Keratinocyte (primary cell): ENCODE data around the gene ITIH6. TPM values are rescaled to one million over a fixed set of nuclear protein-coding genes. Genes with fewer than 3 reads are reported as not detected.

Source experiments
- DNase-seq: peaks from one replicate; pipeline ENCODE4 v3.0.0-alpha.2; 2011; ENCODE audit warnings: low read depth, missing footprints, low spot score
- FAIRE-seq: peaks from 2 replicates; lab custom pipeline; 2011; peaks lifted over from hg19 to GRCh38; lab: Jason Lieb, UNC
- H2AFZ ChIP-seq: 2 replicates; pipeline ENCODE4 v1.6.0; 2012; ENCODE audit warnings: low read length, control low read depth, inconsistent platforms; ENCODE audit not compliant: control insufficient read depth
- H3K27ac ChIP-seq: 2 replicates; pipeline ENCODE4 v1.5.1; 2011; ENCODE audit warnings: low read length; ENCODE audit not compliant: control insufficient read depth, insufficient read depth
- H3K27me3 ChIP-seq: 3 replicates; pipeline ENCODE4 v1.6.0; 2011; ENCODE audit warnings: low read length; ENCODE audit not compliant: control insufficient read depth, insufficient read depth; ENCODE audit errors: extremely low read depth
- H3K36me3 ChIP-seq, 2 experiments: 2 replicates in 1 of 2; 3 replicates in 1 of 2; pipeline ENCODE4 v1.5.1; 2011; ENCODE audit warnings: low read length in 2 of 2, mild to moderate bottlenecking in 1 of 2; ENCODE audit not compliant: control insufficient read depth in 2 of 2, insufficient read depth in 2 of 2; ENCODE audit errors: extremely low read depth in 1 of 2
- H3K4me1 ChIP-seq: 3 replicates; pipeline ENCODE4 v1.5.1; 2011; ENCODE audit warnings: low read length; ENCODE audit not compliant: control insufficient read depth, insufficient read depth; ENCODE audit errors: extremely low read depth
- H3K4me2 ChIP-seq: 3 replicates; pipeline ENCODE4 v1.6.0; 2011; ENCODE audit warnings: low read depth, low read length; ENCODE audit not compliant: control insufficient read depth, insufficient read depth; ENCODE audit errors: extremely low read depth
- H3K4me3 ChIP-seq, 3 experiments: fragments of 200-600 bp in 1 of 3; sonication (generic) in 1 of 3; 2 replicates in 2 of 3; 3 replicates in 1 of 3; pipeline ENCODE4 v1.5.1; 2011 to 2016; ENCODE audit warnings: low read length in 3 of 3, mild to moderate bottlenecking in 3 of 3, control low read depth in 2 of 3, inconsistent platforms in 1 of 3, low read depth in 1 of 3, mixed read lengths in 1 of 3, mixed run types in 1 of 3, moderate library complexity in 1 of 3; ENCODE audit not compliant: control insufficient read depth in 2 of 3, insufficient read depth in 2 of 3; ENCODE audit errors: extremely low read depth in 1 of 3
- H3K79me2 ChIP-seq: 2 replicates; pipeline ENCODE4 v1.6.0; 2012; ENCODE audit warnings: low read length; ENCODE audit not compliant: control insufficient read depth, insufficient read depth
- H3K9ac ChIP-seq: 3 replicates; pipeline ENCODE4 v1.6.0; 2011; ENCODE audit warnings: low read length; ENCODE audit not compliant: control insufficient read depth, insufficient read depth; ENCODE audit errors: extremely low read depth
- H3K9me1 ChIP-seq: 3 replicates; pipeline ENCODE4 v1.6.0; 2011; ENCODE audit warnings: low read length; ENCODE audit not compliant: control insufficient read depth, insufficient read depth; ENCODE audit errors: extremely low read depth
- H3K9me3 ChIP-seq: 2 replicates; pipeline ENCODE4 v1.5.1; 2012; ENCODE audit warnings: low read depth, low read length; ENCODE audit not compliant: control insufficient read depth
- H4K20me1 ChIP-seq: 3 replicates; pipeline ENCODE4 v1.6.0; 2011; ENCODE audit warnings: low read length; ENCODE audit not compliant: control insufficient read depth, insufficient read depth; ENCODE audit errors: extremely low read depth
- EZH2 ChIP-seq: IDR thresholded peaks from one replicate; pipeline ENCODE4 v1.6.1; 2012; ENCODE audit warnings: inconsistent platforms, mild to moderate bottlenecking, low read length, moderate library complexity
- dilution Hi-C: fragments of 300-500 bp; cut with MboI; formaldehyde crosslinking; loops from one replicate; pipeline ENCODE4 v1.7.0; 2020; ENCODE audit warnings: low sequenced_read_pairs; ENCODE audit not compliant: extremely low pct_ligation_motif_present
- polyA plus RNA-seq, 5 experiments: library from polyadenylated mRNA; depleted of rRNA in 3 of 5; stranded (reverse) in 3 of 5; stranded (forward) in 1 of 5; unstranded in 1 of 5; fragments of >200 nt; gene quantifications; 1 replicate in 1 of 5; 2 replicates in 3 of 5; 3 replicates in 1 of 5; pipeline versions ENCODE4 v1.2.1 to v1.2.3, GENCODE V29; 2011 to 2012; ENCODE audit warnings: missing spikeins in 2 of 5, low read depth in 1 of 5, low replicate concordance in 1 of 5
- TF ChIP-seq, protein P1 (sequence below), 3 experiments: IDR thresholded peaks in 1 of 3; conservative IDR thresholded peaks in 1 of 3; optimal IDR thresholded peaks in 1 of 3; 2 replicates in 2 of 3; 3 replicates in 1 of 3; pipeline versions ENCODE3 to v1.5.1; 2011; ENCODE audit warnings: low read length in 3 of 3, mild to moderate bottlenecking in 3 of 3, moderate library complexity in 2 of 3, control low read depth in 1 of 3, inconsistent platforms in 1 of 3; ENCODE audit not compliant: insufficient read depth in 2 of 3; ENCODE audit errors: extremely low read depth in 1 of 3

ITIH6 gene
- polyA plus RNA-seq, 1 donor (not counting 4 experiments of a cell fraction or from before 2014, with no cell fraction given), result not detected

DNA sequence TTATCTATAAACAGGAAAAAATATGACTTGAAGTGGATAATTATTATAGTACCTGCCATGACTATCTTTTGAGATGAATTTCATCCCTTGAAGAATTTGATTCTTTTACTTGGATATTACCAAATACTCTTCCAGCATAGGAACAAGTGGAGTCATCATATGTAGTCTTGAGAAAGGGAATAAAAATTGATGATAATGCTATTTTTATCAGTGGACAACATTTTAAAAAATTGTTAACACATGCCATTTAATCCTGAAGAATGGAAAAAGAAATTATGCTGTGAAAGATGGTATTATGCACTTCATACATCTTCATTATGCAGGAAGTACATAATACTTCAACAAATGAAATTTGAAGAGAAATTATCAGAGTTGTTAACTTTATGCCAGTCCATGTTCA lies 83.6 kb downstream of the ITIH6 start:
- Histone ChIP-seq H3K79me2 (no peaks in the 10 kb centered on the region), H3K9me1 (no peaks in the 10 kb centered on the region), H3K27me3 (no peaks in the 10 kb centered on the region), H3K9ac (no peak overlapping the region), H3K36me3 (no peaks in the 10 kb centered on the region), H3K4me3 (no peak overlapping the region), H3K4me1 (peaks cover 10% of the 10 kb centered on the region), H3K4me2 (no peak overlapping the region), H4K20me1 (no peaks in the 10 kb centered on the region), H3K9me3 (no peaks in the 10 kb centered on the region), H2AFZ (no peak overlapping the region), H3K27ac (no peak overlapping the region)
- no peak for TF ChIP-seq EZH2
- TF ChIP-seq, protein P1, sequence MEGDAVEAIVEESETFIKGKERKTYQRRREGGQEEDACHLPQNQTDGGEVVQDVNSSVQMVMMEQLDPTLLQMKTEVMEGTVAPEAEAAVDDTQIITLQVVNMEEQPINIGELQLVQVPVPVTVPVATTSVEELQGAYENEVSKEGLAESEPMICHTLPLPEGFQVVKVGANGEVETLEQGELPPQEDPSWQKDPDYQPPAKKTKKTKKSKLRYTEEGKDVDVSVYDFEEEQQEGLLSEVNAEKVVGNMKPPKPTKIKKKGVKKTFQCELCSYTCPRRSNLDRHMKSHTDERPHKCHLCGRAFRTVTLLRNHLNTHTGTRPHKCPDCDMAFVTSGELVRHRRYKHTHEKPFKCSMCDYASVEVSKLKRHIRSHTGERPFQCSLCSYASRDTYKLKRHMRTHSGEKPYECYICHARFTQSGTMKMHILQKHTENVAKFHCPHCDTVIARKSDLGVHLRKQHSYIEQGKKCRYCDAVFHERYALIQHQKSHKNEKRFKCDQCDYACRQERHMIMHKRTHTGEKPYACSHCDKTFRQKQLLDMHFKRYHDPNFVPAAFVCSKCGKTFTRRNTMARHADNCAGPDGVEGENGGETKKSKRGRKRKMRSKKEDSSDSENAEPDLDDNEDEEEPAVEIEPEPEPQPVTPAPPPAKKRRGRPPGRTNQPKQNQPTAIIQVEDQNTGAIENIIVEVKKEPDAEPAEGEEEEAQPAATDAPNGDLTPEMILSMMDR (optimal IDR thresholded peaks at IDR 0.05 in 1 of 3, IDR thresholded peaks at IDR 0.05 in 1 of 3, conservative IDR thresholded peaks at IDR 0.05 in 1 of 3; ENCODE audit: extremely low read depth in 1 of 3, insufficient read depth in 2 of 3, low read length in 3 of 3), result no peak
- DNase-seq, result no peak
- no peak for FAIRE-seq
- dilution Hi-C loops, result no loop called here

DNA sequence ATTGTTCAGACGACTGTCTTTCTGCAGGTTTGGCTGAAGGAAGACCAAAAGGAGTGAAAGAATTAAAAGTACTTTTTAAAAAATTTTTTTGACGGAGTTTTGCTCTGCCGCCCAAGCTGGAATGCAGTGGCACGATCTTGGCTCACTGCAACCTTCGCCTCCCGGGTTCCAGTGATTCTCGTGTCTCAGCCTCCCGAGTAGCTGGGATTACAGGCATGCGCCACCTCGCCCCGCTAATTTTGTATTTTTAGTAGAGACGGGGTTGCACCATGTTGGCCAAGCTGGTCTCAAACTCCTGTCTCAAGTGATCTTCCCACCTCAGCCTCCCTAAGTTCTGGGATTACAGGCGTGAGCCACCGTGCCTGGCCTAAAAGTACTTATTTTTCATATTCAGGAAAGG lies 86.3 kb downstream of the ITIH6 start:
- Histone ChIP-seq H2AFZ (no peak overlapping the region), H4K20me1 (no peaks in the 10 kb centered on the region), H3K4me1 (peaks cover 10% of the 10 kb centered on the region), H3K27ac (no peak overlapping the region), H3K27me3 (no peaks in the 10 kb centered on the region), H3K9me1 (no peaks in the 10 kb centered on the region), H3K9me3 (no peaks in the 10 kb centered on the region), H3K79me2 (no peaks in the 10 kb centered on the region), H3K4me2 (no peak overlapping the region), H3K36me3 (no peaks in the 10 kb centered on the region), H3K9ac (no peak overlapping the region), H3K4me3 (no peak overlapping the region)
- DNase-seq, result no peak
- dilution Hi-C loops, result no loop called here
- TF ChIP-seq, protein P1 (optimal IDR thresholded peaks at IDR 0.05 in 1 of 3, IDR thresholded peaks at IDR 0.05 in 1 of 3, conservative IDR thresholded peaks at IDR 0.05 in 1 of 3; ENCODE audit: extremely low read depth in 1 of 3, insufficient read depth in 2 of 3, low read length in 3 of 3), result no peak
- no peak for TF ChIP-seq EZH2
- no peak for FAIRE-seq
